K562 (cell line): ENCODE results near the gene RIT1. TPM values are rescaled to one million over a fixed set of nuclear protein-coding genes. Genes with fewer than 3 reads are reported as not detected.

Experiments
- ASH1L ChIP-seq: fragments of 450-650 bp; IDR thresholded peaks from 2 replicates; pipeline ENCODE4 v1.6.1; 2018; ENCODE audit warnings: borderline replicate concordance, mild to moderate bottlenecking, low read depth; ENCODE audit not compliant: partially characterized antibody
- ATF2 ChIP-seq: sonication (generic); formaldehyde crosslinking; IDR thresholded peaks from 2 replicates; pipeline ENCODE4 v1.8.1; 2022; ENCODE audit warnings: missing genetic modification reagents
- CTBP1 ChIP-seq: fragments of 450-650 bp; IDR thresholded peaks from 2 replicates; pipeline ENCODE4 v1.6.1; 2016; ENCODE audit warnings: borderline replicate concordance
- DACH1 ChIP-seq: fragments of 450-650 bp; IDR thresholded peaks from 2 replicates; pipeline ENCODE4 v1.6.1; 2018; ENCODE audit not compliant: partially characterized antibody
- DEAF1 ChIP-seq: fragments of 450-650 bp; formaldehyde crosslinking; IDR thresholded peaks from 2 replicates; pipeline ENCODE4 v1.4.0; 2020; ENCODE audit warnings: mild to moderate bottlenecking, moderate library complexity
- FOXJ2 ChIP-seq: fragments of 200-800 bp; sonication (Bioruptor generic); IDR thresholded peaks from 2 replicates; pipeline ENCODE4 v1.6.1; 2016; ENCODE audit warnings: missing genetic modification characterization, missing compliant biosample characterization
- FOXK1 ChIP-seq: sonication (generic); formaldehyde crosslinking; IDR thresholded peaks from 2 replicates; pipeline ENCODE4 v1.8.0; 2022; ENCODE audit warnings: missing genetic modification reagents, mild to moderate bottlenecking, borderline replicate concordance
- GATA2 ChIP-seq: sonication (generic); formaldehyde crosslinking; IDR thresholded peaks from 2 replicates; pipeline ENCODE4 v1.4.0; 2020; ENCODE audit warnings: mild to moderate bottlenecking, missing genetic modification reagents
- IRF1 ChIP-seq: sonication (generic); formaldehyde crosslinking; IDR thresholded peaks from 2 replicates; pipeline ENCODE4 v1.8.0; 2022; ENCODE audit warnings: missing genetic modification reagents, mild to moderate bottlenecking, borderline replicate concordance
- KLF16 ChIP-seq: IDR thresholded peaks from 2 replicates; pipeline ENCODE4 v1.6.1; 2016; ENCODE audit warnings: antibody characterized with exemption
- L3MBTL2 ChIP-seq: fragments of 450-650 bp; IDR thresholded peaks from 2 replicates; pipeline ENCODE4 v1.6.1; 2016; ENCODE audit warnings: mild to moderate bottlenecking, moderate library complexity
- LARP7 ChIP-seq: fragments of 450-650 bp; IDR thresholded peaks from 2 replicates; pipeline ENCODE4 v1.6.1; 2016
- MIER1 ChIP-seq: fragments of 450-650 bp; IDR thresholded peaks from 2 replicates; pipeline ENCODE4 v1.6.1; 2016; ENCODE audit warnings: antibody characterized with exemption, mild to moderate bottlenecking, low read depth
- NCOA2 ChIP-seq, 2 experiments: fragments of 450-650 bp; IDR thresholded peaks; 2 replicates each; pipeline ENCODE4 v1.6.1; 2018; ENCODE audit warnings: mild to moderate bottlenecking in 2 of 2, moderate library complexity in 1 of 2; ENCODE audit not compliant: partially characterized antibody in 2 of 2
- NONO ChIP-seq, 2 experiments: fragments of 200-400 bp in 1 of 2; fragments of 450-650 bp in 1 of 2; formaldehyde crosslinking in 1 of 2; IDR thresholded peaks; 2 replicates each; pipeline ENCODE4 v1.6.1; 2017; ENCODE audit warnings: low read depth in 2 of 2, mild to moderate bottlenecking in 2 of 2, moderate library complexity in 2 of 2, low read length in 1 of 2
- NR2F6 ChIP-seq: fragments of 450-650 bp; formaldehyde crosslinking; IDR thresholded peaks from 2 replicates; pipeline ENCODE4 v1.4.0; 2020; ENCODE audit warnings: mild to moderate bottlenecking
- POLR2A ChIP-seq: fragments of 450-650 bp; conservative IDR thresholded peaks from 2 replicates; pipeline ENCODE4 v1.6.1; 2016
- PPARD ChIP-seq: fragments of 250-450 bp; sonication (Bioruptor Pico); IDR thresholded peaks from 2 replicates; pipeline ENCODE4 v1.8.0; 2022; ENCODE audit warnings: inconsistent platforms, mild to moderate bottlenecking, moderate library complexity
- RBM15 ChIP-seq: fragments of 200-400 bp; formaldehyde crosslinking; IDR thresholded peaks from 2 replicates; pipeline ENCODE4 v1.6.1; 2018; ENCODE audit warnings: mild to moderate bottlenecking, low read length, moderate library complexity; ENCODE audit not compliant: insufficient read depth
- SMARCA5 ChIP-seq: fragments of 450-650 bp; IDR thresholded peaks from 2 replicates; pipeline ENCODE4 v1.6.1; 2016
- TAF1 ChIP-seq: IDR thresholded peaks from 2 replicates; pipeline ENCODE4 v1.6.1; 2011; ENCODE audit warnings: mild to moderate bottlenecking, low read length, moderate library complexity; ENCODE audit not compliant: insufficient read depth, control insufficient read depth, severe bottlenecking; ENCODE audit errors: extremely low read depth
- TCF7 ChIP-seq: sonication (generic); IDR thresholded peaks from 2 replicates; pipeline ENCODE4 v1.6.1; 2016; ENCODE audit warnings: antibody characterized with exemption, borderline replicate concordance
- TEAD4 ChIP-seq, 2 experiments: sonication (generic) in 1 of 2; formaldehyde crosslinking in 1 of 2; IDR thresholded peaks; 2 replicates each; pipeline versions ENCODE4 v1.6.1 to v1.8.0; 2012 to 2022; ENCODE audit warnings: borderline replicate concordance in 1 of 2, inconsistent platforms in 1 of 2, low read length in 1 of 2, mild to moderate bottlenecking in 1 of 2, missing genetic modification reagents in 1 of 2
- YBX1 ChIP-seq: fragments of 450-650 bp; IDR thresholded peaks from 2 replicates; pipeline ENCODE4 v1.7.1; 2016; ENCODE audit warnings: mild to moderate bottlenecking
- ZC3H8 ChIP-seq: fragments of 450-650 bp; IDR thresholded peaks from 2 replicates; pipeline ENCODE4 v1.6.1; 2017
- ZNF354B ChIP-seq: fragments of 250-450 bp; sonication (Bioruptor Pico); IDR thresholded peaks from 2 replicates; pipeline ENCODE4 v1.4.0; 2020
- ZNF431 ChIP-seq: sonication (generic); formaldehyde crosslinking; IDR thresholded peaks from 2 replicates; pipeline ENCODE4 v1.8.0; 2022; ENCODE audit warnings: mild to moderate bottlenecking, missing genetic modification reagents
- polyA plus RNA-seq, 8 experiments: library from polyadenylated mRNA; depleted of rRNA in 4 of 8; stranded (reverse) in 5 of 8; unstranded in 3 of 8; fragments of >200 nt; fragmentation: Nextera tagmentation in 2 of 8; fragmentation: Illumina TruSeq in 1 of 8; extraction: Ambion mirVana in 2 of 8; extraction: Trizol in 1 of 8; gene quantifications; 2 replicates each; pipeline versions ENCODE4 v1.2.1 to v1.2.3, GENCODE V29; 2011 to 2014; ENCODE audit warnings: inconsistent platforms in 1 of 8, missing spikeins in 1 of 8
- total RNA-seq, 7 experiments: library from RNA; depleted of rRNA in 6 of 7; stranded (reverse); fragments of >200 nt in 6 of 7; fragmentation: Illumina TruSeq in 2 of 7; extraction: Trizol in 2 of 7; gene quantifications; 2 replicates each; pipeline versions ENCODE4 v1.2.1 to v1.2.3, GENCODE V29; 2011 to 2021; ENCODE audit warnings: low replicate concordance in 1 of 7

The RIT1 gene
- total and polyA plus RNA-seq, 9 of the 15 experiments (the other 6 are each of a cell fraction or from before 2014, with no cell fraction given) = 13.5 to 57.6 (median 22.9) TPM

GRCh38 chr1:155856975-155857930 lies 53.9 kb downstream of the RIT1 start, which contains the start of gene GON4L (continued):
- TF ChIP-seq GATA2 (CRISPR knock-in tag) (no peak), TCF7 (no peak), DEAF1 (CRISPR knock-in tag) (no peak), ASH1L (no peak), FOXJ2 (tag) (peak; percentile 70), PPARD (no peak), ZNF354B (CRISPR knock-in tag) (no peak), L3MBTL2 (peak; percentile 61; the same call in 1 of the 2 replicates), MIER1 (no peak), TEAD4 (IDR thresholded peaks at IDR 0.05; ENCODE audit: low read length) (no peak), TEAD4 (CRISPR knock-in tag; IDR thresholded peaks at IDR 0.05; ENCODE audit: borderline replicate concordance) (no peak), ZC3H8 (no peak), ATF2 (no peak), KLF16 (no peak), RBM15 (no peak), YBX1 (no peak), LARP7 (peak; percentile 75; the same call in 1 of the 2 replicates), NCOA2 (IDR thresholded peaks at IDR 0.05; ENCODE audit: partially characterized antibody in 2 of 2) (no peak), CTBP1 (peak; percentile 50; the same call in 1 of the 2 replicates), FOXK1 (CRISPR knock-in tag) (no peak), POLR2A (peak; percentile 97), IRF1 (CRISPR knock-in tag) (no peak), NONO (IDR thresholded peaks at IDR 0.05; ENCODE audit: low read depth in 2 of 2, low read length in 1 of 2) (no peak), ZNF431 (CRISPR knock-in tag) (no peak), SMARCA5 (0 out of 2 replicates have a peak, but pooled peaks have one; percentile 23), DACH1 (no peak), TAF1 (peak; percentile 89), NR2F6 (CRISPR knock-in tag) (no peak)
